Breast epithelium (tissue), 4 donors: ENCODE data around the gene CETN2. TPM values are rescaled to one million over a fixed set of nuclear protein-coding genes. Genes with fewer than 3 reads are reported as not detected.
"Not testable (repeated sequence)": the region's sequence is repeated elsewhere in the genome, so short reads cannot be mapped to it uniquely, and the experiment has no call there.

ENCODE experiments used
- DNase-seq, 2 donors: peaks; one replicate each; pipeline ENCODE4 v3.0.0-alpha.2; 2019; ENCODE audit warnings: low spot score in 2 of 2
- H3K27ac ChIP-seq, 2 donors: fragments of 200-600 bp; sonication (generic) in 1 of 2; one replicate each; pipeline ENCODE4 v1.5.1; 2016 to 2019; ENCODE audit warnings: mild to moderate bottlenecking in 1 of 2
- H3K27me3 ChIP-seq, 2 donors: fragments of 200-600 bp; sonication (generic) in 1 of 2; one replicate each; pipeline versions ENCODE4 v1.5.1 to v1.6.0; 2017 to 2019; ENCODE audit warnings: control low read depth in 1 of 2, mild to moderate bottlenecking in 1 of 2
- H3K36me3 ChIP-seq: fragments of 200-600 bp; one replicate; pipeline ENCODE4 v1.5.1; 2019
- H3K4me1 ChIP-seq, 2 donors: fragments of 200-600 bp; sonication (generic); one replicate each; pipeline ENCODE4 v1.5.1; 2016 to 2019; ENCODE audit warnings: control low read depth in 1 of 2
- H3K4me3 ChIP-seq, 3 donors: fragments of 200-600 bp; sonication (generic); 1 replicate in 2 of 3; 2 replicates in 1 of 3; pipeline ENCODE4 v1.5.1; 2016 to 2019; ENCODE audit warnings: mild to moderate bottlenecking in 3 of 3, moderate library complexity in 2 of 3
- H3K9me3 ChIP-seq, 2 donors: fragments of 200-600 bp; sonication (generic) in 1 of 2; one replicate each; pipeline ENCODE4 v1.5.1; 2016 to 2019; ENCODE audit warnings: control low read depth in 1 of 2
- CTCF ChIP-seq, 3 donors: fragments of 450-650 bp; IDR thresholded peaks; one replicate each; pipeline ENCODE4 v1.5.1; 2016 to 2017; ENCODE audit warnings: antibody characterized with exemption in 3 of 3, mild to moderate bottlenecking in 3 of 3, moderate library complexity in 3 of 3
- POLR2A ChIP-seq: fragments of 450-650 bp; IDR thresholded peaks from one replicate; pipeline ENCODE4 v1.6.1; 2016; ENCODE audit warnings: antibody characterized with exemption, mild to moderate bottlenecking, moderate library complexity
- POLR2AphosphoS5 ChIP-seq, 3 donors: sonication (generic); formaldehyde crosslinking; IDR thresholded peaks; one replicate each; pipeline ENCODE4 v1.6.1; 2017; ENCODE audit warnings: antibody characterized with exemption in 3 of 3
- intact Hi-C: fragments of 100-400 bp; cut with DNase I; formaldehyde crosslinking; loops from one replicate; pipeline ENCODE4 v1.15.1; 2023; ENCODE audit warnings: low total_unique reads
- total RNA-seq, 3 donors: library from RNA; depleted of rRNA; stranded (reverse); fragments of >200 nt; gene quantifications; one replicate each; pipeline ENCODE4 v1.1.0, GENCODE V29; 2016

Gene CETN2
- total RNA-seq, 3 donors from 2014 or later: 23.2 to 36.1 (median 26.9) TPM

GRCh38 chrX:152844256-152844655, 13.7 kb upstream of the CETN2 start:
- no peak for TF ChIP-seq CTCF (IDR thresholded peaks at IDR 0.05)
- TF ChIP-seq POLR2AphosphoS5 (IDR thresholded peaks at IDR 0.05): no peak
- TF ChIP-seq POLR2A: no peak
- Histone ChIP-seq H3K4me1 (no peaks in the 10 kb centered on the region), H3K27ac (no peak overlapping the region), H3K9me3 (no peaks in the 10 kb centered on the region), H3K36me3 (no peaks in the 10 kb centered on the region), H3K4me3 (no peak overlapping the region), H3K27me3 (peaks cover 0 to 20% of the 10 kb centered on the region in 2 donors)
- intact Hi-C loops: no loop called here
- no peak for DNase-seq

- TF ChIP-seq CTCF (IDR thresholded peaks at IDR 0.05) (no peak), POLR2AphosphoS5 (IDR thresholded peaks at IDR 0.05) (no peak), POLR2A (no peak)
- no peak for DNase-seq
Observed at GRCh38 chrX:152843852-152844251, 13.3 kb upstream of the CETN2 start.

GRCh38 chrX:152842772-152843338, 12.3 kb upstream of the CETN2 start:
- Histone ChIP-seq H3K27ac (no peak overlapping the region), H3K4me1 (no peaks in the 10 kb centered on the region), H3K27me3 (peaks cover 0 to 20% of the 10 kb centered on the region in 2 donors), H3K36me3 (no peaks in the 10 kb centered on the region), H3K4me3 (no peak overlapping the region), H3K9me3 (no peaks in the 10 kb centered on the region)
- TF ChIP-seq POLR2A (no peak), CTCF (IDR thresholded peaks at IDR 0.05) (no peak), POLR2AphosphoS5 (IDR thresholded peaks at IDR 0.05) (no peak)
- intact Hi-C loops: no loop called here
- no peak for DNase-seq

More at GRCh38 chrX:152843852-152844251, 13.3 kb upstream of the CETN2 start:
- intact Hi-C loops: no loop called here
- H3K4me1 ChIP-seq: no peaks in the 10 kb centered on the region
- no peaks in the 10 kb centered on the region for H3K36me3 ChIP-seq
- H3K27ac ChIP-seq: no peak overlapping the region
- H3K4me3 ChIP-seq: no peak overlapping the region
- peaks cover 0 to 20% of the 10 kb centered on the region in 2 donors for H3K27me3 ChIP-seq
- no peaks in the 10 kb centered on the region for H3K9me3 ChIP-seq

GRCh38 chrX:152835470-152835869, 4.9 kb upstream of the CETN2 start:
- H3K9me3 ChIP-seq, H3K36me3 ChIP-seq, H3K4me1 ChIP-seq, H3K4me3 ChIP-seq, H3K27ac ChIP-seq, H3K27me3 ChIP-seq, intact Hi-C loops, DNase-seq: not testable (repeated sequence)

- Histone ChIP-seq H3K4me1 (no peaks in the 10 kb centered on the region), H3K4me3 (no peak overlapping the region), H3K27ac (no peak overlapping the region), H3K36me3 (no peaks in the 10 kb centered on the region), H3K9me3 (no peaks in the 10 kb centered on the region), H3K27me3 (peaks cover 0 to 10% of the 10 kb centered on the region in 2 donors)
- TF ChIP-seq CTCF (IDR thresholded peaks at IDR 0.05) (no peak), POLR2A (no peak), POLR2AphosphoS5 (IDR thresholded peaks at IDR 0.05) (no peak)
- DNase-seq: no peak
- intact Hi-C loops: no loop called here
Observed at GRCh38 chrX:152833378-152833777, 2.8 kb upstream of the CETN2 start.

GRCh38 chrX:152832520-152832919, 2.0 kb upstream of the CETN2 start:
- no peak for TF ChIP-seq POLR2AphosphoS5 (IDR thresholded peaks at IDR 0.05)
- no peak for TF ChIP-seq CTCF (IDR thresholded peaks at IDR 0.05)
- no peak for TF ChIP-seq POLR2A
- Histone ChIP-seq H3K9me3 (no peaks in the 10 kb centered on the region), H3K27ac (no peak overlapping the region), H3K27me3 (peaks cover 0 to 10% of the 10 kb centered on the region in 2 donors), H3K4me3 (no peak overlapping the region), H3K36me3 (no peaks in the 10 kb centered on the region), H3K4me1 (no peaks in the 10 kb centered on the region)
- intact Hi-C loops: no loop called here
- no peak for DNase-seq
